ENCODE results near the gene GRID2IP.

GRCh38 chr7:6507906-6508305 is 43.4 kb downstream of the GRID2IP start:
- TF ChIP-seq CTCF (IDR thresholded peaks at IDR 0.05; ENCODE audit: insufficient read depth, low read length, poor library complexity, severe bottlenecking) (no peak), EZH2phosphoT487 (conservative IDR thresholded peaks at IDR 0.05; ENCODE audit: low read length) (no peak)

Data from SU-DHL-6 (cell line).